Subcutaneous adipose tissue (tissue), 4 donors: ENCODE measurements around the gene PNPLA3. TPM values are rescaled to one million over a fixed set of nuclear protein-coding genes. Genes with fewer than 3 reads are reported as not detected.

Experiments used
- CTCF ChIP-seq: fragments of 450-650 bp; IDR thresholded peaks from one replicate; pipeline ENCODE4 v1.5.1; 2016; ENCODE audit warnings: low read depth, mild to moderate bottlenecking, control low read depth, antibody characterized with exemption, moderate library complexity
- total RNA-seq, 4 donors: library from RNA; depleted of rRNA; stranded (reverse); fragments of >200 nt; gene quantifications; one replicate each; pipeline ENCODE4 v1.1.0, GENCODE V29; 2016

PNPLA3 gene
- total RNA-seq, 4 donors from 2014 or later, result 2.3 to 6.6 (median 3.1) TPM

GRCh38 chr22:43881091-43882061 is 42.2 kb upstream of the PNPLA3 start:
- TF ChIP-seq CTCF, result no peak

- no peak for TF ChIP-seq CTCF
Observed at GRCh38 chr22:43882122-43882767, 41.4 kb upstream of the PNPLA3 start.

- TF ChIP-seq CTCF, result no peak
Observed at GRCh38 chr22:43883012-43883661, 40.5 kb upstream of the PNPLA3 start.

- TF ChIP-seq CTCF, result no peak
Observed at GRCh38 chr22:43883719-43884415, 39.7 kb upstream of the PNPLA3 start.

- TF ChIP-seq CTCF, result no peak
Observed at GRCh38 chr22:43884600-43885318, 38.8 kb upstream of the PNPLA3 start.

GRCh38 chr22:43885319-43885671 is 38.3 kb upstream of the PNPLA3 start:
- no peak for TF ChIP-seq CTCF
